ENCODE measurements around the gene MYOZ2.

MYOZ2 gene

DNA sequence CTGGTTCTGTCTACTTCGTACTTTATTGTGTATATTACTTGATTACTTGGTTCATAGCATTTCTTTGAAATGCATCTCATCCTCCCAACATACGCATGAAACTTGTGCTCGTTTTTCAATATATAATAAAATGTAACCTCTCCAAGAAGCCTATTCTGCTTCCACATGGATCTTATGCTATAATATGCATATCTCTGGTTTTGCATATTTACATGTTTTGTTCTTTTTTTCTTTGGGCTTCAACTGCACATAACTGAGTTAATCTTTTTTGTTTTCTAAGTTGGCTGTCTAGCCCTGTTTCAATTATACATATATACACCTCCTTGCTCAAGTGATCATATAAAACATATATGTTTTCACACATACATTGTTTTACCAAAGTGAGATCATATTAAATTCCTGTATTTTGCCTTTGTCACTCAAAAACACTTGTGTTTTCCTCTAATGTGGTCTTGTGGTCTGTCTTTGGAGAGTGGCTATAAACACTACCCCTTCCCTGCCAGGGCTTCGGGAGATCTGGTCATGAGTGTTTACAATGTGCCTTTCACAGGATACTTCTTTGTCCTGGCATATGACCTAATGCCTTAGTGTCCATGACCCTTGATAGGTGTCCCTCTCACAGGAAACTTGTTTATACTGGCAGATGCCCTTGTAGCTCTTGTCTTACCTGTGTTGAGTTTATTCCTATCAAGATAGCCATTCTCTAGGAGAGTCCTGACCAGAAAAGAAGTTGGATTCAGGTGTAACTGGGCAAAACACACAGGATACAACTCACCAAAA, 94.5 kb downstream of the MYOZ2 start:
- TF ChIP-seq, protein P1, sequence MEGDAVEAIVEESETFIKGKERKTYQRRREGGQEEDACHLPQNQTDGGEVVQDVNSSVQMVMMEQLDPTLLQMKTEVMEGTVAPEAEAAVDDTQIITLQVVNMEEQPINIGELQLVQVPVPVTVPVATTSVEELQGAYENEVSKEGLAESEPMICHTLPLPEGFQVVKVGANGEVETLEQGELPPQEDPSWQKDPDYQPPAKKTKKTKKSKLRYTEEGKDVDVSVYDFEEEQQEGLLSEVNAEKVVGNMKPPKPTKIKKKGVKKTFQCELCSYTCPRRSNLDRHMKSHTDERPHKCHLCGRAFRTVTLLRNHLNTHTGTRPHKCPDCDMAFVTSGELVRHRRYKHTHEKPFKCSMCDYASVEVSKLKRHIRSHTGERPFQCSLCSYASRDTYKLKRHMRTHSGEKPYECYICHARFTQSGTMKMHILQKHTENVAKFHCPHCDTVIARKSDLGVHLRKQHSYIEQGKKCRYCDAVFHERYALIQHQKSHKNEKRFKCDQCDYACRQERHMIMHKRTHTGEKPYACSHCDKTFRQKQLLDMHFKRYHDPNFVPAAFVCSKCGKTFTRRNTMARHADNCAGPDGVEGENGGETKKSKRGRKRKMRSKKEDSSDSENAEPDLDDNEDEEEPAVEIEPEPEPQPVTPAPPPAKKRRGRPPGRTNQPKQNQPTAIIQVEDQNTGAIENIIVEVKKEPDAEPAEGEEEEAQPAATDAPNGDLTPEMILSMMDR (IDR thresholded peaks at IDR 0.05; ENCODE audit: extremely low read depth, missing control alignments), result no peak

DNA sequence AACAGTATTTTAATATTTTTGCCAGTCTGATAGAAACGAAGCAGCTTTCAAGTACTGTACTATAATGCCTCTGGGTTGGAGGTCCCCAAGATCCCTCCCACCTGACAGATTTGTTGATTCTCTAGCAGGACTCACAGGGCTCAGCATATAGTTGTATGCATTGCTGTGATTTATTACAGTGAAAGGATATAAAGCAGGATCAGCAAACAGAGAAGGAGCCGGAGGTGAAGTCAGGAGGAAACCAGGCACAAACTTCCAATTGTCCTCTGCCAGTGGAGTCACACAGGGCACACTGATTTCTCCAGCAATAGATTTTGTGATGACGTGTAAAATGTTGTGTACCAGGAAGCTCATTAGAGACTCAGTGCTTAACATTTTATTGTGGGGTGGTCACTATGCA, 95.9 kb downstream of the MYOZ2 start:
- DNase-seq (ENCODE audit: low spot score), result no peak
- TF ChIP-seq, protein P1 (IDR thresholded peaks at IDR 0.05; ENCODE audit: extremely low read depth, missing control alignments), result no peak

More for the DNA sequence above, 94.5 kb downstream of the MYOZ2 start:
- DNase-seq (ENCODE audit: low spot score), result no peak

DNA sequence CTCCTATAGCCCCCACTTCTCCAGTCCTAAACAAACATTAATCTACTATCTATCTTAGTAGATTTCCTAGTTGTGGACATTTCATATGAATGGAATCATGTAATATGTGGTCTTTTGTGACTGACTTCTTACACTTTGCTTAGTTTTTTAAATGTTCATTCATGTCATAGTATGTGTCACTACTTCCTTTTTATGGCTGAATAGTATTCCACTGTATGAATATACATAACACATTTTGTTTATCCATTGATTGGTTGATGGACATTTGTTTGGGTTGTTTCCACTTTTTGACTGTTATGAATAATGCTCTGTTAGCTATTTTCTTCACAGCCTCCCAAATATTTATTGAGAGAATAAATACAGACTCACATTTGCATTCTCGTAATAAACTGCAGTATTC, 96.7 kb downstream of the MYOZ2 start:
- no peak for DNase-seq (ENCODE audit: low spot score)
- TF ChIP-seq, protein P1 (IDR thresholded peaks at IDR 0.05; ENCODE audit: extremely low read depth, missing control alignments), result no peak

DNA sequence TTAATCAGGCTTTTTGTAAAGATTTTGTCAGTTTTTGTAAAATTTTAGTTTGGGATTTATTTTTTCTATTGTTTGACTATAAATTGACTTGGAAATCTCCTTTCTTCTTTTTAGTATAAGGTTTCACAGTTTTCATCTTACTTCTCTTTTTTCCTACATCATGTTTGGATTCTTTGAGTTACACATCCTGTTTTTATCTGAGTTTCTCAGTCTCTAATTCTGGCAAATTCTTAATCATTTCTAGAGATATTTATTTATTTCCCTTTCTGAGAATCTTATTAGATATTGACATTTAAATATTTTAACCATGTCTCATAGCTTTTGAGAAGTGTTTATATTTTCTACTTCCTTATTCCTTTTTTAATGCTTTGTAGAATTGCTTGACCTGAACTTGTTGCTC, 97.6 kb downstream of the MYOZ2 start:
- DNase-seq (ENCODE audit: low spot score), result no peak
- TF ChIP-seq, protein P1 (IDR thresholded peaks at IDR 0.05; ENCODE audit: extremely low read depth, missing control alignments), result no peak

DNA sequence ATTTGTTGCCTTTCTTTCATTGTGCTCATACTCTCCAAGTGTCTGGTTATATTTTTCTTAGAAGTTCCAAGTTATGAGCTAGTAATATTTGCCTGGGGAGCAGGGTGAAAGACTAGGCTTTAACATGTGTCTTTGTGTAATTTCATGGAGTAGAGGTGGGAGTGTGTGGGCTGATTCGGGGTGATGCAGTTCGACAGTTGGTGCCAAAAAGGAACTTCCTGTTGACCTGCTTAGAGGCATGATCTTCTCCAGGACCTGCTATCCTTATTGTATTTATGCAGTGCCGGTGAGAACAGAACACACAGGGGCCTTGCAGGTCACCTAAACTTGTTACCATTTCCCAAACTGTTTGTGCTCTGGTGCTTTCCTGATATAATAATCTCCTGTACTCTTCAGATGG, 98.1 kb downstream of the MYOZ2 start:
- no peak for DNase-seq (ENCODE audit: low spot score)
- TF ChIP-seq, protein P1 (IDR thresholded peaks at IDR 0.05; ENCODE audit: extremely low read depth, missing control alignments), result no peak

DNA sequence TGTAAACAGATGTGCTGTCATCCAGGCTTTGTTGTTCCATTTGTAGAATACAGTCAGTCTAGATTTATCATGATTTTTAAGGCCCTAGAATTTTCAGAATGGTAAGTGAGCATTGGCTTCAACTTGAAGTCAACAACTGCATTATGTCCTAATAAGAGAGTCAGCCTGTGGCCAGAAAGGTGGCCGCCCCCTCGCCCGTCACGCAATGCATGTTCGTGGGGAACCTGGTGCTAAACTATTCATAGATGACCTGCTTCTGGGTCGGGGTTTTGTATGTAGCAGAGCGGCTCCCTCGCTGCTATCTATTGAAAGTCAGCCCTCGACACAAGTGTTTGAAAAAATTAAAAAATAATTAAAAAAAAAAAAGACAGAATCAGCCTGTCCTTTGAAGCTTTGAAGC, 101.6 kb downstream of the MYOZ2 start:
- DNase-seq (ENCODE audit: low spot score), result no peak
- TF ChIP-seq, protein P1 (IDR thresholded peaks at IDR 0.05; ENCODE audit: extremely low read depth, missing control alignments), result no peak

Measured in GM20000 (cell line).